GM21717 (cell line): ENCODE data around the gene APBA3.
A peak's percentile ranks its signal among the peaks of the same experiment; 100 is the strongest.

Experiments used
- ATAC-seq: cut with Tn5 transposase; IDR thresholded peaks from one replicate; pipeline ENCODE4 v1.9.1; 2021; ENCODE audit warnings: mild to moderate bottlenecking, moderate library complexity; ENCODE audit not compliant: unreplicated experiment

APBA3 gene, protein sequence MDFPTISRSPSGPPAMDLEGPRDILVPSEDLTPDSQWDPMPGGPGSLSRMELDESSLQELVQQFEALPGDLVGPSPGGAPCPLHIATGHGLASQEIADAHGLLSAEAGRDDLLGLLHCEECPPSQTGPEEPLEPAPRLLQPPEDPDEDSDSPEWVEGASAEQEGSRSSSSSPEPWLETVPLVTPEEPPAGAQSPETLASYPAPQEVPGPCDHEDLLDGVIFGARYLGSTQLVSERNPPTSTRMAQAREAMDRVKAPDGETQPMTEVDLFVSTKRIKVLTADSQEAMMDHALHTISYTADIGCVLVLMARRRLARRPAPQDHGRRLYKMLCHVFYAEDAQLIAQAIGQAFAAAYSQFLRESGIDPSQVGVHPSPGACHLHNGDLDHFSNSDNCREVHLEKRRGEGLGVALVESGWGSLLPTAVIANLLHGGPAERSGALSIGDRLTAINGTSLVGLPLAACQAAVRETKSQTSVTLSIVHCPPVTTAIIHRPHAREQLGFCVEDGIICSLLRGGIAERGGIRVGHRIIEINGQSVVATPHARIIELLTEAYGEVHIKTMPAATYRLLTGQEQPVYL

DNA sequence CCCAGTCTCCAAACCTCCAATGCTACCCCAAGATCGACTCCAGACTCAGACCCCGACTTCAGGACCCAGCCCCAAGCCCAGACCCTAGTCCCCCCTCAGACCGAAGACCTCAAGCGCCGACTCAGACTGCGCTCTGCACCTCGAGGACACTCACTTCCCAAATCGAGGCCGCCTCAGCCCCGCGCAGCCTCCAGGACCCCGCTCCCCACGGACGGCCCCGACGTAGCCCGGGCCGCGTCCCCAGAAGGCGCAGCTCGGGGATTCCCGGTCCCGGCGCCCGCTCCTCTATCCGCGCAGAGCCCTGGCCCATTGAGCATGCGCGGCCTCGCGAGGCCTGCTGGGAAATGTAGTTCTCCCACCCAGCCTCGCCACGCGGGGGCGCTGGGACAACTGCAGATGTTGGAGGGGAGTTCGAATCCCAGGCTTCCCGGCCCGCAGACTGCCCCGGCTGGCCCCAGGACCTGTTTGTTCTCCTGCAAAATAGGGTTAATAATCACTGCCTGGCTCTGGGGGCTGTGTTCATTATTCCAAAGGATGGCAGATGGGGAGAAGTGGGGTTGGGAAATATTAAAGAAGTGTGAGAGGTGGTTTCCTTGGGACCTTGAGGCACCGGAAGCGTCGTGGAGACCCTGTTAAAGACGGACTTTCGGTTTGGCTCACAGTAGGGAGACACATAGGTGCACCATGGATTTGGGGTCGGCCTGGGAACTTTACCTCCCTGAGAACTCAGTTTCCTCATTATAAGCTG lies at the start of gene APBA3:
TSS of gene APBA3 (minus strand) at position 311 of the 748 bp plus-strand sequence. CDS start 1,428 bp downstream, outside the sequence.
- peak; percentile 45 for ATAC-seq

DNA sequence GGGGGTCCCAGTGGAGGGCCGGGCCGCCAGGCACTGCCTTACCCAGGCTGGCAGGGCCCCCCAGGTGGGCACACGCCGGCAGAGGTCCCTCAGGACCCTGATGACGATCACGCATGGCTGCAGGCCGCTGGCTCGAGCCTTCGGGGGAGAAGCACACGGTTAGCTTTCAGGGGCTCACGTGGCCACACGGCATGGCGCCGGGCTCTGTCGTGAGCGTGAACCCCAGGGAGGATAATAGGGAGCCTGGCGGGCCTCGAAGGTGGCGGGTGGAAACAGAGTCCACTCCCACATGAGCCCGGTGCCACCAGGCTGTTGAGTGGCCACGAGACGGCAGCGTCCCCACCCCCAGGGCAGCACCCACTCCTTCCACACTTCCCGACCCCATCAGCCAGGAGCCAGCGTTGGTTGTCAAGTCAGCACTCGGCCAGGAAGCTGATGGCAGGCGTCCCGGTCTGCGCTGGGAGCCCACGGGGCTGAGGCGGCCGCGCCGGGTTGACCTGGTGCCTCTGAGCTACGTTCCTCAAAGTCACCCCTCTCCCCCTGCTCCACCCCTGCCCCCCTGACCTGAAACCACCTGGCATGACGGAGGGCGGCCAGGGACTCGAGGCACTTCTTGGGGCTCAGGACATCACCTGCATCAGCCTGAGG lies 49.3 kb upstream of the APBA3 start:
- no peak for ATAC-seq

DNA sequence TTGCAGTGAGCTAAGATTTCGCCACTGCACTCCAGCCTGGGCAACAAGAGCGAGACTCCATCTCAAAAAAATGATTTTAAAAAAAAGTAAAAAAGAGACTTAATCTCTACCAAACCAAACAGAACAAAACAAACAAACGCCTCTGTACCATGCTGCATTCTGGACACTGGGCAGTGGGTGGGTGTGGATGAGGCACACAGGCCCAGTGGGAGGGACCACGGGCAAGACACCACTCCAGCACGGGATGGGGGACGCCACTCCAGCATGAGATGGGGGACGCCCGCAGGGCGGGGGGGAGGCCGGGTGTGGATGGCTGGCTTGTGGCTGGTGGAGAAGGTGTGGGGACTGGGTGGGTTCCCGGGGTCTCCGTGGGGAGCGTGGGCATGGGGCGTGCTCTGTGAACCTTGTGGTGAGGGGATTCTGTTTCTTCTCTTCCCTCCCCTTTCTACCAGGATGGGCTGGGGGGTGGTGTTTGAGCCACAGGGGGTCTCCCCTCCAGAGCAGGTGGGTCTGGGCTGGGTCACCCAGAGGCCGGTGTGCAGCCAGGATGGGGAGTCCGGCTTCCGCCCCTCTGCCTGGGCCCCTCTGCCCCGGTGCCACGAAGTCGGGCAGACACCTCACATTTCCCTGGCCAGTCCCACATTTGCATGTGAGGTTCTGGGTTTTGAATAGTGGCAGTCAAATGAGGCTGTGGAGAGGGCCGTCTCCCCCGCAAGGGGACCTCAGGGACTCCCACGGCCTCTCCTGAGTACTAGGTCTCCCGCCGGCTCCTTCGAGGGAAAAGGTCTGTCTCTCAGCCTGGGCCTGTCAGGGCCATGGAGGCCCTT lies 48.6 kb upstream of the APBA3 start:
- ATAC-seq: no peak

DNA sequence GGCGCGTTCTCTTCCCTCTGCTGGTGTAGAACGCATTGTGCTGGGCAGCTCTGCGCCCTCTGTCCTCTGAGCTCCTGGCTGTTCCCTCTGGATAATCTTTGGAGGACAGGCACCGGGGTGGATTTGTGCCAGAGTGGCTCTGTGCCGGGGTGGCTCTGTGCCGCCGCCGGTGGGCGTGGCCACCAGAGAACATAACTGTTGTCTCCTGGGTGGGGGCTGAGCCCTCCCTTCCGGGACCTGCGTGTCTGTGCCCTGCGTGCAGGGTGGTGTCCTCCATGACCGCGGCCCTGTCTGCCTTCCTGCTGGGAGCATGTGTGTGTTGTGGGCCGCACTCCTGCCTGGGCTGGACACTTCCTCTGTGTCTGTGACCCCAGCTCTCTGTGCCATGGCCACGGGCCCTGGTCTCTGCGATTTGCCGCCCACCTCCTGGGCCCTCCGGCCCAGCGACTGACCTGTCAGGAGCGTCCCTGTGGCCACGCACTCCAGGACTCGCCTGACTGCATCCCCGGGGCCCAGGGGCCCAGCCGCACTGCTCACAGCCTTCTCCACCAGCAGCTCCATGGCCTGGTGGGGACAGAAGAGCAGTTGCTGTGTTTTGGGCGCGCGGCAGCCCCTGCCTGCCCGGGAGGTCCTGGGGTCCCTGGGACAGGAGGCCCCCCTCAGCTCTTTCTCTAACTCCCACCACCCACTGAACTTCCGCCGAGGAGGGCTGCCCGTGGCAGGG lies 47.1 kb upstream of the APBA3 start:
- ATAC-seq: no peak

DNA sequence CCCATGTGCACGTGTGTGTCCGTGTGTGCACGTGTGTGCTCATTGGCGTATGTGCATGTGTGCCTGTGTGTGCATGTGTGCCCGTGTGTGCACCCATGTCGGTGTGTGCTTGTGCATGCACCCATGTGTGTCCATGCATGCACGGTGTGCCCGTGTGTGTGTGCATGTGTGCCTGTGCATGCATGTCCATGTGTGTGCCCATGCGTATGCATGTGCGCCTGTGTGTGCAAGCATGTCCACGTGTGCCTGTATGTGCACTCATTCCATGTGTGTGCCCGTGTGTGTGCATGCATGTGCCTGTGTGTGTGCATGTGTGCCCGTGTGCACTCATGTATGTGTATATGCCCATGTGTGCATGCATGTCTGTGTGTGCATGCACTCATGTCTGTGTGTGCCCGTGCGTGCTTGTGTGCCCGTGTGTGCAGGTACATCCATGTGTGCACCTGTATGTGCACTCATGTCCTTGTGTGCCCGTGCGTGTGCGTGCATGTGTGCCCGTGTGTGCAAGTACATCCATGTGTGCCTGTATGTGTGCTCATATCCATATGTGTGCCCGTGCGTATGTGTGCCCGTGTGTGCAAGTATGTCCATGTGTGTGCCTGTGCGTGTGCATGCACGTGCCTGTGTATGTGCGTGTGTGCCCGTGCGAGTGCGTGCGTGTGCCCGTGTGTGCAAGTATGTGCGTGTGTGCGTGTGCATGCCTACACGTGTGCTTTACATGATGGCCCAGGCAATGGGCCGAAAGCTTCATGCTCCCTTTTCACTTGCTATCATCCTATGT lies 46.3 kb upstream of the APBA3 start:
- ATAC-seq: no peak

DNA sequence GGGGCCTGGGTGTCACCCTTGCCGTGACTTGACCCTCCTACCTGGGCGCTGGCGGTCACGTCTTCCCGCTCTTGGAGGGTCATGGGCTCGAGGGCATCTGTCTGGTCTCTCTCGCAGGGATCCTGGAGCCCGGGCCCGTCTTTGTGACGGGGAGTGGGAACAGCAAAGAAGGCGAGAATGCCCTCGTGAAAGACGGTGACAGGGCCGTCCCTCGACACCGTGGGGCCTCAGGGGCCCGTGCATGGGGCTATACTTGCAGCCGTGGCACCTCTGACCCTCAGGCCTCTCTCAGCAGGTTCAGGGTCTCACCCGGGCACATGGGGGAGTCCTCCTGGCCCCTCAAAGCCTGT lies 45.6 kb upstream of the APBA3 start:
- ATAC-seq: no peak

DNA sequence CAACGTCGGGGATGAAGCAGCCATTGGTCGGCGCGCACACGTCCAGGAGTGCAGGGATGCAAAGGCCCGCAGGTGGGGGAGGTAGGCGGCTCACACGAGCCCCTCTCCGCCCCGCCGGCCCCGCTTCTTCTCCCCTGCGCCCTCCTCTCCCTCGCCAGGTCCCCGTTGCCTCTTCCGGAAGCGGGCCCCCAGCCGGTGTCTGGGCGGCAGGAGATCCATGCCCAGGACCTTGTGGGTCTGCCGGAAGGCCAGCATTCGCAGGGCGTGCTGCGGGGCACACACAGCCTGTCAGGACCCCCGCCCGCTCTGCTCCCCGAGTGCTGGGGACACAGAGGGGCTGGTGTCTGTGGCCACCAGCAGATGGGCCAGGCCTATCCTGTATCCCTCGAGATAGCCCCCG lies 44.4 kb upstream of the APBA3 start:
- no peak for ATAC-seq

DNA sequence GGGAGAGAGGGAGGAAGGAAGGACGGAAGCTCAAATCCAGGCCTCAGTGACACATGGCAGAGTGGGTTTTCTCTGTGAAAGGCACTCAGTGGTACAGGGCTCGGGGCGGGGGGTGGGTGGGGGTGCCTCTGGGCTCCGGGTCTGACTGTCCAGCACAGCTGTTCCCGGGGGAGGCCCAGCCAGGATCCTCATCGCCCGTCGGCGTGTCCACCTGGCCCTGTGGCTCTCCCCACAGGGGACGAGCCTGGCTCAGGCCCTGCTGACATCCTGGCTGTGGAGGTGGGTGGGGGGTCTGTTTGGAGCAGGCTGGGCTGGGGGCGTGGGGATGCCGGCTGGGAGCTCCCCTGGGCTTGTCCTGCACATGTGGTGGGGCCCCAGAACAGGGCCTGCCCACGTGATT lies 42.9 kb upstream of the APBA3 start:
- ATAC-seq: no peak

DNA sequence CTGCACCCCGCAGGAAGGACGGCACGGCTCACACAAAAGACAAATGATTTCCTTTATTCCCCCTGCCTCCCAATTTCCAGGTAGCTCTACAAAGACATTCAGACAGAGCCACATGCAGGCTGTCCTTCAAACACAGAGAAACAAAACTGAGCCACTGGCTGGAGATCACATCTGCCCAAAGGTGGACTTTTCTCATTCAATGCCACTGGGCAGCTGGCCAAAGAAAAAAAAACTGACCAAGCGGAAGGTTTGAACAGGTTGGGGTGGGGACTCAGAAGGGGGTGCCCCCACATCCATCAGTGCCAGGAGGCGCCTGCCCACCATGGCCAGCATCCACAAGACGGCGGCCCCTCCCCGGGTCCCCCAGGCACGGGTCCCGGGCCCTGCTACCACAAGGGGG lies 42.5 kb upstream of the APBA3 start:
- no peak for ATAC-seq

DNA sequence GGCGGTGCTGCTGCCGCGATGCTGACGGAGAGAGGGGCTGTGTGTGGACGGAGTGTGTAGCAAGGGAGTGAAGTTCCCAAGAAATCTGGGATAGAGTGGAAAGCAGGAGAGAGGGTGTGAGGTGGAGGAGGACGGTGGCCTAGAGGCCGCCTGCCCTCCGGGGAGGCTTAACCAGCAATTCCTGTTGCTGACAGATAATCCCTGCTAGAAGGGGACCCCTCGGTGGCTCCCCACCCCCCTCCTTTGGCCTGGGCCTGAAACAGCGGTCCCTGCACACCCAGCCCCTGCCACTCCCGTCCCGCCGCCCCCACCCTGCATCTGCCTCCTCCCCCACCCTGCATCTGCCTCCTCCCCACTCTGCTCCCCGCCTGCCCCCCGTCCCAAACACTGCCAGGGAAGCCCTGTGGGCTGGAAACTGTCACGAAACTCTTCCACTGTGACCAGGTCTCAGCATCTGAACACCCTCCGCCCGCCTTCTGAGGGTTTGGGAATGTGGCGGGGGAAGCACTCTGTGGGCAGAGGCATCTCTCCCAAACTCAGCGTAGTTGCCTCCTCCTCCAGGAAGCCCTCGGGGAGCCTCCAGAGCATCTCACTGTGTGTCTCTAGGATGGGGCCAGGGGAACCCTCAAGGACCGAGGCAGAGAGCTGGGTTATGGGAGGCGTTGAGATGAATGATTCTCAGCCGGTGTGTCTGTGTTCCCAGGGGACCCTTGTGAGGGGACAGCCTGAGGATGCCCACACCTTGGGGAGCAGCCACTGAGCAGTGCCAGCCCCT lies 41.8 kb upstream of the APBA3 start:
- no peak for ATAC-seq

DNA sequence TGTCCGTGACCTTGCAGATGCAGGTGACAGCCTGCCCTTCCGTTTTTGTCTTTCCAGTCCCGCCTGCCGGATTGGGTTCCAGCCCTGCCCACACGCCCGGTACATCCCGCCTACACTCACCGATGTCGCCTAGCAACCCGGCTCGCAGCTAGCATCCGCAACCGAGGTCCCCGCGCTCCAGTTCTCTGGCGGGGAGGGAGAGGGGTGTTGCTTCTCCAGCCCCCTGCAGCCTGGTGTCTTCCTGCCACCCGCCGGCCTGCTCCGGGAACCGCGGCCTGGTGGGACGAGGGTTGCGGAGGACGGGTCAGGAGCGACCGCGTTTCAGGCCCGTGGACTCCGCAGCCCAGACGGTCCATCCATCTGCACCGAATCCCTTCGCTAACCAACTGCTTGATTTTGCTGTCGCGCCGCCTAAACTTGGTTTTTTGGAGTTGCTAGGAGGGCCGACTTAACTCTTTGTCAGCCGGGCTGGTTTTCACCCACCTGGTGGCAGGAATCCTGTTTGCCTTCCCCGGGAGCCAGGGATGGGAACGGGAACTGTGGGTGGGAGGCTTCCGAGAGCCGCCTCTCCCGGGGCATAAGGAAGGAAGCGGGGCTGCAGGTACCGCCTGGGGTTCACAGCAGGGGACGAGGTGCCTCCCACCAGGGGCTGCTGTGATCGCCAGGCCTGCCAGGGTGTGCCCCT lies 40.1 kb upstream of the APBA3 start:
- no peak for ATAC-seq

DNA sequence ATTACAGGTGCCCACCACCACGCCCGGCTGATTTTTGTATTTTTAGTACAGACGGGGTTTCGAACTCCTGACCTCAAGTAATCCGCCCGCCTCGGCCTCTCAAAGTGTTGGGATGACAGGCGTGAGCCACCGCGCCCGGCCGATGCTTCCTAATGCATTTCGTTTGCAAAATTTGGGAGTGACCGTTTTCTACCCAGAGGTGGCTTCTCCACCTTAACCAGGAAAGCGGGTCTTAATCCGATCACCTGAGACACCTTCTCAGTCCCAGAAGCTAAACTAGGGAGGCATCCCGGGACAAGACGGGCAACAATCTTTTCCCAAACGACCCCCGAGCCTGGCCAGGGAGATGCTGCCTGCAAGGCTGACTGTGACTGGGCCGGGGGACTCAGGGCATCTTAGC lies 39.5 kb upstream of the APBA3 start:
- no peak for ATAC-seq

DNA sequence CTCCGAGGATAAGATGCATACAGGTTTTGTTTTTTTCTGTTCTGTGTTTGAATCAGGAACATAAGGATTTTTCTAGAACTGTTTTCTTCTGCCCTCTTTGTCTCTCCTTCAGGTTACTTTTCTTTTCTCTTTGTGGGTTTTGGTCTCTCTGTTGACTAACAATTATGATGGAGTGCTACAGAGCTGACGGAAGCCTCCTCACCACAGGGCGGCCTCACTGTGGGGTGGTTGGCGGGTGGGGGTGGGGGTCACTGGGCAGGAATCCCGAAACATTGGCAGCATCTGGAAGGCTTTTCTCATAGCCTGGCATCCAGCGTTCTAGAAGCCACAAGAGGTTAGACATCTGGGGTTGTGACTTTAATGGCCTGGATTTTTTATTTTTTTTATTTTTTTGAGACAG lies 36.6 kb upstream of the APBA3 start:
- no peak for ATAC-seq

DNA sequence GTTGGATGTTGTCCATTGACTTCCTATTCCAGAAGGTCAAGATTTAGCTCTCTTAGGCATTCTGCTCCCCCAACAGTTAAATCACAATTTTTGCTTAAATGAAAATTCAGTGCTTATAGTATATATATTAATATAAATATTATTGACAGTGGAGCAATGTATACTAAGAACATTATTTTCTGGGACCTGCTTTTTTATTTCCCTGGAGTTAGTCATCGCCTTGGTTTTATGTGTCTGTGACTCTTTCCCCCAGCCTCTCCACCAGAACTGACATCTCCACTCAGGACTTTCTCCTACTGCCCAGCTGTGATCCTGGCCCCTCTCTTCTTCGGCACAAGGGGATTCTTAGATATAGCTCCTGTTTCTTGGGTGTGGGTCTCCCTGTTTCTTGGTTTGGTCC lies 34.9 kb upstream of the APBA3 start:
- no peak for ATAC-seq

DNA sequence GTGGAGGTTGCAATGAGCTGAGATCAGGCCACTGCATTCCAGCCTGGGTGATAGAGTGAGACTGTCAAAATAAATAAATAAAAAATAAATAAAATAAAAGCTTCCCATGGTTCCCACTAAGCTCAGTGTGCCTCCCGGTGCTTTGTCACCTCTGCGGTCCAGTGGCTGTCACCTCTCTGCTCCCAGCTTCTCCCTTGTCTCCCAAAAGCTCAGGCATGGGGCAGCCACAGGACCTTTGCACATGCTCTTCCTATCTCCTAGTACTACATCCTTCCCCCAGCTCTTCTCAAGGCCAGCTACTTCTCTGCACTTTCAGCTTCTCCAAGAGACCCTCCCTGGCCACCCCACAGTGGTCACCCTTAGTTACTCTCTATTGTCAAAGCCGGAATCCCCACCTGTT lies 32.3 kb upstream of the APBA3 start:
- ATAC-seq: no peak

DNA sequence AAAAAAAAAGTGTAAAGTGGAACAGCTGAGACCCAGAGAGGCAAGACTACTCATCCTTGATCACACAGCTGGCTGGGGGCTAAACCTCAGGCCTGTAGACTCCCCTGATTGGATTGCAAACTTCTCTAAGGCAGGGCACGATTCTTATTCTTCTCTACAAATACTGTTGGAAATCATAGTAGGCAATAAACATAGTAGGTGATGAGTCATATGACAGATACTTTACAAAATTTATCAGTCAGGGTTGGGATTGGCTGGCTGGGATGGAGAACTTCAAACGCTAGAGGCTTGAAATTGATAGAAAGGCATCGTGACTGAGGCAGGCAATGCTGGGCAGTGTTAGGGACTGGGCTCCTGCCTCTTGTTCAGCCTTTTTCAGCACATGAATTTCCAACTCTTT lies 30.6 kb upstream of the APBA3 start:
- ATAC-seq: no peak

DNA sequence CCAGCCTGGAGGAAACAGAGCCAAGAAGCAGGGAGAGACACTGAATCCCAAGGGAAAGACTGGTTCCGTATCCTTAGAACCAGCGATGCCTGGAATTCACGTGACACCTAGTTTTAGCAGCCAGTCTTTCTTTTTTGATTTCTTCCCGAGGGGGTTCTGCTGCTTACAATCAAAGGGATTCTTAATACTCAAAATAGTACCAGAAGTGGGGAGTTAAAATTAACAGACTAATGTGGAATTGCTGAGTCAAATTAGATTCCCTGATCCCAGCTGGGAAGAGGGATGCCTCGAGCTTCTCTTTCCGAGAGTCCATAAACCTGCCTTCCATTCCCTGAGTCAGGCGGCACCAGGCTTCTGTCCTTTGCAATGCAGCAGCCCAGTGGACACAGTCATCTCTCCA lies 29.4 kb upstream of the APBA3 start:
- ATAC-seq: no peak

DNA sequence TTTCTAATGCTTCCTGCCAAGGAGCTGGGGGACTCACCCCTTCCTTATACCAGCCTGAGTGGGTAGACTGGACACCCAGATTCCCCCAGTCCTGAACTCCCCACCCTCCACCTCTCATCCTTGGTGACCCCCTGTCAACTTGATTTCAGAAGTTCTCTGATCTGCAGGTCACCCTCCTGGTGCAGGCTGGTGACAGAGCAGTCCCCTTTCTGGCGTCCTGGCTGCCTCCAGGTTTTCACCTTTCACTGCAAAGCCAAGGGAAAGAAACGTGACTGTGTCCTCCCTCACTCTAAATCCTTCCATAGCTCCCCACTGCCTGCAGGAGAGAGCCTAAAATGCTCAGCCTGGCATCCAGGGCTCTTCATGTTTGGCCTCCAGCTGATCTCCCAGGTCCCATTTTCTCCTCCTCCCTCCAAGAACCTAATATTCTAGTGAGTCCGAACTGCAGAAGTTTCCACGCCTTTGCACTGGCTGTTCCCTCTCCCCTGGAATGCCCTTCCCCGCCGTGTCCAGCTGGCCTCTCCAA lies 28.8 kb upstream of the APBA3 start:
- ATAC-seq: no peak
